ENCODE results near the gene SMG6. TPM values are rescaled to one million over a fixed set of nuclear protein-coding genes. Genes with fewer than 3 reads are reported as not detected.

Gene SMG6
- total and polyA plus RNA-seq, 2 of the 13 experiments (the other 11 are each of a cell fraction or from before 2014, with no cell fraction given), result 4.6 to 14.6 TPM

DNA sequence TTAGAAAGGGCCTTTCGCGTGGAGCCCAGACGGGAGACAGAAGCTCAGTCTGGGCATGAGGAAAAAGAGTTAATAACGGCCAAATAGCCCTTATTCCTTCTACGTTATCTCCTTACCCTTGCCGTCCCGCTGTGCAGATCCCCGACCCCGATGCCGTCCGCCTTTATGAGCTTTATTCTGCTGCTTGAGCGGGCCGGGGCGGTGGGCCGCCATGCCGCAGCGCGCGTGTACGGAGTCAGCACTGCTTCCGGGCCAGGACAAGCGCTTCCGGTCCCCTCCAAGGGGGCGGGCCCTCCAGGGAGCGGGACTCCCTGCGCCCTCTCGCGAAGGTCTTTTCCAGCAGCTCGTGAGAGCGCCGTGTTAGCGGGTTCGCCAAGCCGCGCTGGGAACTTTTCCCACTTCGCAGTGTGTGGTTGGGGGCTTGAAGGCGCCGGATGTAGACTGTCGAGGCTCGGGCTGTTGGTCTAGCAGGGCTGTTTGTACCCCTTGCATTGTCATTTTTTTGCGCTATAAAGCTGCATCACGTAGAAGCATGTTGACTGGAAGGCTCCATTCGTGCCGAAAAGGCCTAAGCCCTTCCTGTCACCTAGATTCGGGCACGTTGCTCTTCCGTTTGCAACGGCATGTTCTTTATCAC lies 32.7 kb upstream of the SMG6 start, which contains the start of gene TSR1:
Gene TSR1, minus strand, starts transcription at position 243 of the 637 bp plus-strand sequence. Its CDS starts 30 bp downstream, at position 213.
- Histone ChIP-seq H3K4me2 (ENCODE audit: low read depth, low read length) (peak within 1 kb of the TSS; percentile 96), H3K27me3 (ENCODE audit: control insufficient read depth in 1 of 2, insufficient read depth in 2 of 2, low read length in 2 of 2) (no peaks in the 10 kb centered on the region; a peak in 1 of 5 replicates), H3K36me3 (replicated peaks in 1 of 2; ENCODE audit: control insufficient read depth in 1 of 2, insufficient read depth in 2 of 2, low read length in 2 of 2) (peaks cover 21 to 36% of the 10 kb centered on the region in 2 experiments), H4K20me1 (ENCODE audit: insufficient read depth, low read length) (no peaks in the 10 kb centered on the region), H3K9me3 (ENCODE audit: low read length) (no peaks in the 10 kb centered on the region), H3K9ac (ENCODE audit: insufficient read depth, low read depth, low read length) (peak within 1 kb of the TSS; percentile 96), H2AFZ (ENCODE audit: low read length) (no peak within 1 kb of the TSS), H3K4me1 (ENCODE audit: insufficient read depth, low read length) (peaks cover 35% of the 10 kb centered on the region), H3K79me2 (ENCODE audit: insufficient read depth, low read length) (peaks cover 42% of the 10 kb centered on the region), H3K27ac (ENCODE audit: extremely low read length, insufficient read depth, low read length) (peak within 1 kb of the TSS; percentile 77), H3K4me3 (replicated peaks in 1 of 3; ENCODE audit: insufficient read depth in 1 of 3, low read depth in 2 of 3, low read length in 3 of 3) (peak within 1 kb of the TSS; percentile 67 to 100 (median 99))
- DNase-seq (ENCODE audit: low spot score), result peak; percentile 87
- intact Hi-C loops (cut with micrococcal nuclease; ENCODE audit: unreplicated experiment) (loop anchor here (5.0 kb wide), 1 partner anchor 66 kb away; the partner anchor contains the start of gene MNT), in situ Hi-C loops (cut with HindIII; ENCODE audit: extremely low pct_ligation_motif_present, low pct_unique_long_range_greater_than_20kb) (no loop called here)
- ChIA-PET CTCF (ENCODE audit: low intra/inter-chr PET ratio, low total read pairs) (interaction anchor here (1.6 kb wide), 1 partner anchor 17 kb away, joined by 5 read pairs; no protein-coding TSS in a partner anchor), POLR2A (interaction anchor here (0.8 to 2.1 kb wide), 19 partner anchors 9 to 620 kb away, joined by 3 to 23 read pairs (median 5); partner anchors contain the start of genes SMG6 and SRR)
- peak; percentile 95 for ATAC-seq
- BruUV-seq (replicated peaks), result no TSS peak
- FAIRE-seq, result peak; percentile 80
- WGBS (ENCODE audit: low lambda C conversion rate), result 2% methylated on average over 24 of the region's 48 CpGs
- TF ChIP-seq MEF2D (CRISPR knock-in tag; IDR thresholded peaks at IDR 0.05), result peak; percentile 38; the same call in 1 of the 2 replicates
- TF ChIP-seq HNF4G (IDR thresholded peaks at IDR 0.05; ENCODE audit: borderline replicate concordance, low read depth, low read length), result no peak
- peak; percentile 57; the same call in 1 of the 2 replicates for TF ChIP-seq HNF4G (CRISPR knock-in tag; IDR thresholded peaks at IDR 0.05; ENCODE audit: borderline replicate concordance, low read depth)
- TF ChIP-seq, protein P1, sequence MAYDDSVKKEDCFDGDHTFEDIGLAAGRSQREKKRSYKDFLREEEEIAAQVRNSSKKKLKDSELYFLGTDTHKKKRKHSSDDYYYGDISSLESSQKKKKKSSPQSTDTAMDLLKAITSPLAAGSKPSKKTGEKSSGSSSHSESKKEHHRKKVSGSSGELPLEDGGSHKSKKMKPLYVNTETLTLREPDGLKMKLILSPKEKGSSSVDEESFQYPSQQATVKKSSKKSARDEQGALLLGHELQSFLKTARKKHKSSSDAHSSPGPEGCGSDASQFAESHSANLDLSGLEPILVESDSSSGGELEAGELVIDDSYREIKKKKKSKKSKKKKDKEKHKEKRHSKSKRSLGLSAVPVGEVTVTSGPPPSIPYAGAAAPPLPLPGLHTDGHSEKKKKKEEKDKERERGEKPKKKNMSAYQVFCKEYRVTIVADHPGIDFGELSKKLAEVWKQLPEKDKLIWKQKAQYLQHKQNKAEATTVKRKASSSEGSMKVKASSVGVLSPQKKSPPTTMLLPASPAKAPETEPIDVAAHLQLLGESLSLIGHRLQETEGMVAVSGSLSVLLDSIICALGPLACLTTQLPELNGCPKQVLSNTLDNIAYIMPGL (CRISPR knock-in tag; IDR thresholded peaks at IDR 0.05; ENCODE audit: borderline replicate concordance in 1 of 2, low read depth in 1 of 2), result peak; percentile 64; a peak in 3 of 4 replicates
- TF ChIP-seq, protein P2, sequence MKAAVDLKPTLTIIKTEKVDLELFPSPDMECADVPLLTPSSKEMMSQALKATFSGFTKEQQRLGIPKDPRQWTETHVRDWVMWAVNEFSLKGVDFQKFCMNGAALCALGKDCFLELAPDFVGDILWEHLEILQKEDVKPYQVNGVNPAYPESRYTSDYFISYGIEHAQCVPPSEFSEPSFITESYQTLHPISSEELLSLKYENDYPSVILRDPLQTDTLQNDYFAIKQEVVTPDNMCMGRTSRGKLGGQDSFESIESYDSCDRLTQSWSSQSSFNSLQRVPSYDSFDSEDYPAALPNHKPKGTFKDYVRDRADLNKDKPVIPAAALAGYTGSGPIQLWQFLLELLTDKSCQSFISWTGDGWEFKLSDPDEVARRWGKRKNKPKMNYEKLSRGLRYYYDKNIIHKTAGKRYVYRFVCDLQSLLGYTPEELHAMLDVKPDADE (CRISPR knock-in tag; IDR thresholded peaks at IDR 0.05), result peak; percentile 38; the same call in 1 of the 2 replicates
- peak; percentile 39; the same call in 1 of the 2 replicates for TF ChIP-seq ZNF460 (CRISPR knock-in tag; IDR thresholded peaks at IDR 0.05; ENCODE audit: borderline replicate concordance)
- no peak for TF ChIP-seq ZNF180 (CRISPR knock-in tag; IDR thresholded peaks at IDR 0.05; ENCODE audit: borderline replicate concordance, low read depth)
- TF ChIP-seq FOXK2 (IDR thresholded peaks at IDR 0.05), result peak; percentile 13; the same call in 1 of the 2 replicates
- peak; percentile 79; the same call in 1 of the 2 replicates for TF ChIP-seq ZNF441 (CRISPR knock-in tag; IDR thresholded peaks at IDR 0.05; ENCODE audit: borderline replicate concordance)
- peak; percentile 64 for TF ChIP-seq E2F5 (CRISPR knock-in tag; conservative IDR thresholded peaks at IDR 0.05)
- peak; percentile 82; the same call in 1 of the 2 replicates for TF ChIP-seq ZNF737 (CRISPR knock-in tag; IDR thresholded peaks at IDR 0.05; ENCODE audit: borderline replicate concordance)
- TF ChIP-seq KDM2A (CRISPR knock-in tag; IDR thresholded peaks at IDR 0.05; ENCODE audit: borderline replicate concordance, low read depth), result peak; percentile 93
- peak; percentile 41; the same call in 1 of the 2 replicates for TF ChIP-seq KAT7 (CRISPR knock-in tag; IDR thresholded peaks at IDR 0.05; ENCODE audit: borderline replicate concordance)
- peak; percentile 96 for TF ChIP-seq ZNF350 (CRISPR knock-in tag; IDR thresholded peaks at IDR 0.05; ENCODE audit: borderline replicate concordance, low read depth)
- TF ChIP-seq, protein P3, sequence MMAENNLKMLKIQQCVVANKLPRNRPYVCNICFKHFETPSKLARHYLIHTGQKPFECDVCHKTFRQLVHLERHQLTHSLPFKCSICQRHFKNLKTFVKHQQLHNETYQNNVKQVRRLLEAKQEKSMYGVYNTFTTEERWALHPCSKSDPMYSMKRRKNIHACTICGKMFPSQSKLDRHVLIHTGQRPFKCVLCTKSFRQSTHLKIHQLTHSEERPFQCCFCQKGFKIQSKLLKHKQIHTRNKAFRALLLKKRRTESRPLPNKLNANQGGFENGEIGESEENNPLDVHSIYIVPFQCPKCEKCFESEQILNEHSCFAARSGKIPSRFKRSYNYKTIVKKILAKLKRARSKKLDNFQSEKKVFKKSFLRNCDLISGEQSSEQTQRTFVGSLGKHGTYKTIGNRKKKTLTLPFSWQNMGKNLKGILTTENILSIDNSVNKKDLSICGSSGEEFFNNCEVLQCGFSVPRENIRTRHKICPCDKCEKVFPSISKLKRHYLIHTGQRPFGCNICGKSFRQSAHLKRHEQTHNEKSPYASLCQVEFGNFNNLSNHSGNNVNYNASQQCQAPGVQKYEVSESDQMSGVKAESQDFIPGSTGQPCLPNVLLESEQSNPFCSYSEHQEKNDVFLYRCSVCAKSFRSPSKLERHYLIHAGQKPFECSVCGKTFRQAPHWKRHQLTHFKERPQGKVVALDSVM (CRISPR knock-in tag; IDR thresholded peaks at IDR 0.05), result 0 out of 2 replicates have a peak, but pooled peaks have one; percentile 33
- TF ChIP-seq ZNF530 (CRISPR knock-in tag; IDR thresholded peaks at IDR 0.05; ENCODE audit: low read depth), result no peak

Data from HepG2 (cell line).